ENCODE measurements around the gene XPC.

Gene XPC

GRCh38 chr3:14170531-14171159, 7.8 kb downstream of the XPC start:
- DNase-seq (ENCODE audit: low spot score), result no peak

DNA sequence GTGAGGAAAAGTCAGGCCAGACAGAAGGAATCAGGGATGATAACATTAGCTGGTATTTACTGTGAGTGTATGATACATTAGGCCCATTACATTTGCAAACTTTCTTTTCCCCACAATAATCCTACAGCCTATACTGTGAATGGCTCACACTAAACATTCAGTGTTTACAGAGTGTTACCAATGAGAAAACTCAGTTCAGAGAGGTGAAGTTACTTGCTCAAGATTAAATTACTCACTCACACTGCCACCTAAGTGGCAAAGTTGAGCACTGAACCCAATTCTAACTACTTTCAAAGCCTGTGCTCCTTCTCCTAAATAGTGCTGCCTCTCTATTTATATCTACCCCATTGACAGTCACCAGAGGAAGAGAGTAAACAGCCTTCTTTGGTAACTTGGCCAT, 8.5 kb downstream of the XPC start:
- DNase-seq (ENCODE audit: low spot score), result no peak

GRCh38 chr3:14169435-14169834, 9.0 kb downstream of the XPC start:
- no peak for DNase-seq (ENCODE audit: low spot score)

DNA sequence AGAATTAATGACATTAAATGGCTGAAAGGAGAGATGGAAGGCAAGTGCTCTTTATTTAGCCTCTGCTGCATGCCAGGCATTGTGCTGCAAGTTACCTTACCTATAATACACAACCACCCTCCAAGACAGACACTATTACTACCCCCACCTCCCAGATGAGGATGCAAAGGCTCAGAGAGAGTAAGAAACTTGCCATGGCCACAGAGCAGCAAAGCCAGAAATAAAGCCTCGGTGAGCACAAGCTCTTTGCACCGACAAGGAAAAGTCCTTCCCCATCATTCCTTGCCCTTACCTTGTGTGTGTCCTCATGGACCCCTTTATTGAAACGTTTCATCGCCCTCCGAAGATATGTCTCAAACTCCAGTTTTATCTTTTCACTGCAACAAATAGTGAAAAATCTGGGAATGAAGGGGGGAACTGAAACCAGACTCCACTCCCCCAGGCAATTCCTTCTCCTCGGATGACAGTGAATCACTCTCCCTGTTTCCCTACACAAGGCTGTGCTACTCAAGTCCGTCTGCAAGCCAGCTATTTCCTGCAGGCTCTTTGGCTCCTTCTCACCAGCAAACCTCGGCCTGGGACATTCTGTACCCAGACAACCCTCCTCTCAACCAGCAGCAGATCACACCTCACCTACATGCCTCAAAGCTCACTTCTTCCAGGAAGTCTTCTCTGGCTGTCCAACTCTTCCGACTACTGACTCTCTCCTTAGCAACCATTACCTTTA, 11.4 kb downstream of the XPC start:
- no peak for DNase-seq (ENCODE audit: low spot score)

- no peak for DNase-seq (ENCODE audit: low spot score)
Observed at GRCh38 chr3:14162178-14162577, 16.2 kb downstream of the XPC start.

DNA sequence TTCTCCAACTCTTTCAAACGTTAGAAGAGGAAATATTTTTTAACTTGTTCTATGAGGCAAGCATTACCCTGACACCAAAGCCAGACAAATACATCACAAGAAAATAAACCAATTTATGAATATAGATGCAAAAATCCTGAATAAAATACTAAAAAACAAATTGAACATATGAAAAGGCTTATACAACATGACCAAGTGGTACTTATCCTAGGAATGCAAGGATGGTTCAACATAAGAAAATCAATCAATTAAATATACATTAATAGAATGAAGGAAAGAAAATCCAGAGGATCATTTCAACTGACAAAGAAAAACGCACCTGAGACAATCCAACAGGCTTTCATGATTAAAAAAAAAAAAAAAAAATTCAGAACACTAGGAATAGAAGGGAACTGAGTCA, 17.1 kb downstream of the XPC start:
- DNase-seq (ENCODE audit: low spot score), result no peak

DNA sequence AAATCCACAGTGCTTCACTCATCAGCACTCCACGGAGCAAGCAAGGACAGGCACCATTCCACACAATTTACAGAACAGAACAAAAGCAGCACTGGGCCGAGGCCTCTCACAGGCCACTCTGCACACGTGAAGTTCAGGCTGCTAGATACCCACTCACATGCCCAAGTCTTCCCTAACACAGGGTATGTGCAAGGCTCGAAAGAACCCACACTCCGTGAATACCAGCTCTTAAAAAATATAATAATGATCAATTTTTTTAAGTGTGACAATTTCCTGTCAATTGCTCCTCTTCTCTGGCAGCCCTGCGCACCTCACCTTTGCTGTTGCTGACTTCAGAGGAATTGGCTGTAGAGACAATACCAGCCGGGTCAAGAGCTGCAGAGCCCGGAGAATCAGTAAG, 19.0 kb downstream of the XPC start:
- DNase-seq (ENCODE audit: low spot score), result no peak

- DNase-seq (ENCODE audit: low spot score), result no peak
Observed at GRCh38 chr3:14158370-14158769, 20.0 kb downstream of the XPC start.

- DNase-seq (ENCODE audit: low spot score), result no peak
Observed at GRCh38 chr3:14157951-14158350, 20.4 kb downstream of the XPC start.

- no peak for DNase-seq (ENCODE audit: low spot score)
Observed at GRCh38 chr3:14156843-14157561, 21.4 kb downstream of the XPC start.

GRCh38 chr3:14156201-14156600, 22.2 kb downstream of the XPC start:
- DNase-seq (ENCODE audit: low spot score), result no peak

- no peak for DNase-seq (ENCODE audit: low spot score)
Observed at GRCh38 chr3:14154895-14155440, 23.4 kb downstream of the XPC start.

DNA sequence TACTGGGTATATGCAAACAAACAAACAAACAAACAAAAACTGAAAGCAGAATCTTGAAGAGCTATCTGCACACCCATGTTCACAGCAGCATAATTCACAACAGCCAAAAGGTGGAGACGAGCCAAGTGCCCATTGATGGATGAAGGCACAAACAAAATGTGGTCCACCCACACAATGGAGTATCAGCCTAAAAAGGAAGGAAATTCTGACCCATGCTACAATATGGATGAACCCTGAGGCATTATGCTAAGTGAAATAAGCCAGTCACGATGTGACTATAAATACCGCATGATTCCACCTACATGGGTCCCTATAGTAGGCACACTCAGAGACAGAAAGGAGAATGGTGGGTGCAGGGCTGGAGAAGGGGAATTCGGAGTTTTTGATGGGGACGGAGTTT, 24.1 kb downstream of the XPC start:
- DNase-seq (ENCODE audit: low spot score), result no peak

- no peak for DNase-seq (ENCODE audit: low spot score)
Observed at GRCh38 chr3:14153663-14154062, 24.7 kb downstream of the XPC start.

DNA sequence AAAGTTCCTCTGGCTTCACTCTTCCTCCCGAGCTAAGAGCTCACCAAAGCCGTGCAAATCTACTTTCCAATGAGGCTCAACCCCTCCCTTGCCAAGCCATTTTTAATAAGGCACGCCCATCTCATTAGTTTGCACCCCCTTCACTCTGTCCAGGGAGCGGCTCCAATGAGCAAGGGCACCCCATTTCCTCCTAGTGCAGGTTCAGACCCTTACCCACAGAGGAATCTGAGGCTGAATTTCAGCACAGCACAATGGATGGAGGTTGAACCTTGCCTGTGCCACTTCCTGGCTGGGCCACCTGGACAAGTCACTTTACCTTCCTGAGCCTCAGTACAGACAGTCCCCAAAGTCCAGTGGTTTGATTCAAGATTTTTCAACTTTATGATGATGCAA, 25.4 kb downstream of the XPC start:
- DNase-seq (ENCODE audit: low spot score), result no peak

DNA sequence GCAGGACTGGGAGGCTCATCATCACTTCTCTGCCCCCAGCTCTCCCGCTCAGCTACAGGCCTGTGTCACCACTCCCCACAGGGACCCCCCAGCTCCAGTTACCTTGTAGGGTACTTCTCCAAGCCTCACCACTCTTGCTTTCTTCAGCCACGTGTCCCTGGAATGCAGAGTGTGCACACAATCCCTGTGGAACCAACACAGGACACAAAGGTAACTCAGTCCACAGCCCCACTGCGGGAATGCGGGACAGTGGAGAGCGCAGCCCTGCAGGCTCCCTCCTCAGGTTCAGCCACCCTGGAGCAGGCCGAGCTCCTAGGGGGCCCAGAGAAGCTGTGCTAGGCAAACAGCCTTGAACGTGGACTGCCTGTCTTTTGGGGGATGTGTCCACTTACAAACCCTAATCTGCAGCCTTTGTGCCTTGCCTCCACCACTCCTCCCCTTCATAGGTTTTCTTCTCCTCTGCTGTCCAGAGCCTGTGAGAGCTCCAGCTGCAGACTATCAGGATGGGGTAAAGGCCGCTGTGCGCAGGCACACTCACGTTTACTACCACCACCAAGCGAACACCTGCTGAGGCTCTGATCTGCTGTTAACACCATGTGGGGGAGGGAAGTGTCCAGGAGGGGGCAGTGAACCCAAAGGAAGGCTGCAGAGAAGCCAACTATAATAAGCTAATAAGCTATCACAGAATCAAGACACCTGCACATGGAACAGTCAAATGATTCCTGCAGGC, 26.0 kb downstream of the XPC start:
- DNase-seq (ENCODE audit: low spot score), result no peak

DNA sequence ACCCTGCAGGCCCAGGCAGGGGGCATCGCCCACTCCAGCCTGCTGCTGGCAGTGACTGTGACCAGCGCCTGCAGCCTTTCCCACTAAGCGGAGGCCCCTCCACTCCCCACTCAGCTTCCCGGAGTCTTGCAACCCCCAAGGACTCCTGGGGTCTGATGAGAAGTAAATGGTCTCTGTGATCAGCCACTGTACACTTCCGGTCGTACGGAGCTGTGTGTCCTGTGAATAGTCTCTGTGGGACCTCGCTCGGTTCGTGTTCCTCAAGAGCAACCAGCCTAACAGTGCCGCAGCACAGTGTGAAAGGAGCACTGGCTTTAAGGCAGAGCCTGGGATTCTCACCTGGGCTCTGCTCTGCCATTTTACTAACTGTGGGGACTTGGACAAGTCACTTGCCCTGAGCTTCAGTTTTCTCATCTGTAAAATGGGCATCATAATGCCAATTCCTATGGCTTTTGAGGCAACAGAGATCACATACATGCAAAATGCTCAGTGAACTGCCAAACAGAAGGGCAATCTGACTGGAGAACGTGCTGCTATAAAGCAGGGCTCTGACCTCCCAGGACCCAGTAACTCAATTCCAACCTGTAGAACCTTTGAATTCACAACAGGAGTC, 26.8 kb downstream of the XPC start:
- DNase-seq (ENCODE audit: low spot score), result no peak

DNA sequence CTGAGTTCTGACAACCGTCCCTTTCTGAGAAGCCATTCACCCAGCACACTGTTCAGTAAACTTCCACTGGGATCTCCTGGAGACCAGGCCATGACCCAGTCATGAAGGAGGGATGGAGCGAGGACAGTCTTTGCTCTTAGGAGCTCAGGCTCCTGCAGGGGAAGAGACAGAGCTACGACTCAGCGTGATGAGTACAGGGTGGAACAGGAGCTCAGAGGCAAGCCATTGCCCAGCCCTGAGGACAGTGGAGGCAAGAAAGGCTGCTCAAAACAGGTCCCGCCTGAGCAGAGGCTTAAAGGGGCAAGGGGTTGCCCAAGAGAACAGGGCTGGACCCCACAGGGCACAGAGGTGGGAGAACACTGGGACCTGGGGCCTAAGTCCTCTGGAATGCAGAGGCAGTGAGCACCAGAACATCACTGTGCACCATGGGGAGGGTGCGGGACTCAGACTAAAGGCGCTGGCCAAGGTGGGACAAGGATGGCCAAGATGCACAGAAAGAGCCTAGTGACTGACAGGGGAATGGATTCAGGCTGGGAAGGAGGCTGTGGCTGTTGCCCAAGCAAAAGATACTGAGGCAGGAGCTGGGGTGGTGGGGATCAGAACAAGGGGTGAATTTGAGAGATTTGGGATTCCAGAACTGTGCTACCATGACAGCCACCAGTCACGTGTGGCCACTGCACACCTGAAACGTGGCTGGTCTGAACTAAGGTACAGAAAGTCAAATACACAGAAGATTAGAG, 27.7 kb downstream of the XPC start:
- no peak for DNase-seq (ENCODE audit: low spot score)

GRCh38 chr3:14150078-14150477, 28.3 kb downstream of the XPC start:
- no peak for DNase-seq (ENCODE audit: low spot score)

GRCh38 chr3:14148041-14148985, 30.1 kb downstream of the XPC start:
- no peak for DNase-seq (ENCODE audit: low spot score)

Data from pons (tissue), 1 donor.